H1 (cell line): Measurements from ENCODE around the gene MRPL28. TPM values are rescaled to one million over a fixed set of nuclear protein-coding genes. Genes with fewer than 3 reads are reported as not detected.

Experiments
- ATF3 ChIP-seq: IDR thresholded peaks from 2 replicates; pipeline ENCODE4 v1.6.1; 2011; ENCODE audit warnings: low read depth, mild to moderate bottlenecking, low read length; ENCODE audit not compliant: insufficient read depth
- CEBPB ChIP-seq: IDR thresholded peaks from 2 replicates; pipeline ENCODE4 v1.6.1; 2012; ENCODE audit warnings: low read depth, low read length
- CHD2 ChIP-seq: IDR thresholded peaks from 2 replicates; pipeline ENCODE4 v1.6.1; 2012; ENCODE audit warnings: low read length, improper control_type of control experiment
- CHD7 ChIP-seq: fragments of 300-600 bp; sonication (generic); IDR thresholded peaks from 2 replicates; pipeline ENCODE4 v1.7.1; 2012; ENCODE audit warnings: low read length, moderate library complexity, mild to moderate bottlenecking, inconsistent platforms; ENCODE audit not compliant: insufficient replicate concordance
- E2F6 ChIP-seq: IDR thresholded peaks from 2 replicates; pipeline ENCODE4 v1.6.1; 2012; ENCODE audit warnings: inconsistent platforms
- MAX ChIP-seq: IDR thresholded peaks from 2 replicates; pipeline ENCODE4 v1.6.1; 2012; ENCODE audit warnings: inconsistent platforms
- RFX5 ChIP-seq: IDR thresholded peaks from 2 replicates; pipeline ENCODE4 v1.6.1; 2011; ENCODE audit warnings: low read depth, low read length, improper control_type of control experiment, borderline replicate concordance
- SIRT6 ChIP-seq: IDR thresholded peaks from one replicate; pipeline ENCODE4 v1.7.1; 2012; ENCODE audit warnings: low read length, inconsistent platforms
- SP4 ChIP-seq: IDR thresholded peaks from 2 replicates; pipeline ENCODE4 v1.6.1; 2012; ENCODE audit warnings: low read length, inconsistent platforms
- TCF12 ChIP-seq: IDR thresholded peaks from 2 replicates; pipeline ENCODE4 v1.6.1; 2011; ENCODE audit warnings: low read depth, mild to moderate bottlenecking, low read length
- polyA plus RNA-seq, 7 experiments: library from polyadenylated mRNA; depleted of rRNA in 3 of 7; stranded (reverse) in 5 of 7; unstranded in 2 of 7; fragments of >200 nt in 5 of 7; fragments of 200-250 nt in 2 of 7; gene quantifications; 1 replicate in 5 of 7; 2 replicates in 1 of 7; 4 replicates in 1 of 7; pipeline versions ENCODE4 v1.2.1 to v1.2.3, GENCODE V29; 2011 to 2013; ENCODE audit warnings: missing spikeins in 2 of 7, mixed read lengths in 2 of 7
- total RNA-seq: library from RNA; stranded (reverse); fragmentation: NEBNext Ultra II Directional; extraction: Animal tissue kit (Norgen Biotek cat#: 25700); gene quantifications from 2 replicates; pipeline ENCODE4 v1.2.1, GENCODE V29; 2021

MRPL28 gene
- total and polyA plus RNA-seq, 2 of the 8 experiments (the other 6 are each of a cell fraction or from before 2014, with no cell fraction given), result 88.9 to 188 TPM

GRCh38 chr16:363766-364490 is 6.4 kb downstream of the MRPL28 start (continued):
- no peak for TF ChIP-seq CHD7
- TF ChIP-seq ATF3, result no peak
- no peak for TF ChIP-seq CHD2
- TF ChIP-seq SP4, result no peak
- TF ChIP-seq E2F6, result no peak
- no peak for TF ChIP-seq RFX5
- no peak for TF ChIP-seq MAX
- TF ChIP-seq SIRT6, result no peak
- no peak for TF ChIP-seq CEBPB
- no peak for TF ChIP-seq TCF12
